Activated naive CD8-positive, alpha-beta T cell treated with anti-CD3 and anti-CD28 coated beads, Interleukin-2, amount 50 U/mL, for 24 hours (primary cell): ENCODE measurements around the gene GPAM.
"Not testable (repeated sequence)": the region's sequence is repeated elsewhere in the genome, so short reads cannot be mapped to it uniquely, and the experiment has no call there.

Experiments used
- ATAC-seq: fragments of 150-1000 bp; cut with Tn5 transposase; one replicate; pipeline ENCODE4 v1.10.0; 2021
- DNase-seq: peaks from one replicate; pipeline ENCODE4 v3.0.0; 2021
- H3K27ac Mint-ChIP-seq: one replicate; pipeline ENCODE4 v1.8.0; 2021; ENCODE audit warnings: mild to moderate bottlenecking, mixed read lengths
- H3K27me3 Mint-ChIP-seq: one replicate; pipeline ENCODE4 v1.8.0; 2021; ENCODE audit warnings: mixed read lengths
- H3K36me3 Mint-ChIP-seq: one replicate; pipeline ENCODE4 v1.8.0; 2021; ENCODE audit warnings: low read depth, mixed read lengths
- H3K4me1 Mint-ChIP-seq: one replicate; pipeline ENCODE4 v1.8.0; 2021; ENCODE audit warnings: mixed read lengths
- H3K4me3 Mint-ChIP-seq: one replicate; pipeline ENCODE4 v1.8.0; 2021; ENCODE audit warnings: mild to moderate bottlenecking, moderate library complexity, mixed read lengths
- H3K9me3 Mint-ChIP-seq: one replicate; pipeline ENCODE4 v1.8.0; 2021; ENCODE audit warnings: mixed read lengths

Gene GPAM

DNA sequence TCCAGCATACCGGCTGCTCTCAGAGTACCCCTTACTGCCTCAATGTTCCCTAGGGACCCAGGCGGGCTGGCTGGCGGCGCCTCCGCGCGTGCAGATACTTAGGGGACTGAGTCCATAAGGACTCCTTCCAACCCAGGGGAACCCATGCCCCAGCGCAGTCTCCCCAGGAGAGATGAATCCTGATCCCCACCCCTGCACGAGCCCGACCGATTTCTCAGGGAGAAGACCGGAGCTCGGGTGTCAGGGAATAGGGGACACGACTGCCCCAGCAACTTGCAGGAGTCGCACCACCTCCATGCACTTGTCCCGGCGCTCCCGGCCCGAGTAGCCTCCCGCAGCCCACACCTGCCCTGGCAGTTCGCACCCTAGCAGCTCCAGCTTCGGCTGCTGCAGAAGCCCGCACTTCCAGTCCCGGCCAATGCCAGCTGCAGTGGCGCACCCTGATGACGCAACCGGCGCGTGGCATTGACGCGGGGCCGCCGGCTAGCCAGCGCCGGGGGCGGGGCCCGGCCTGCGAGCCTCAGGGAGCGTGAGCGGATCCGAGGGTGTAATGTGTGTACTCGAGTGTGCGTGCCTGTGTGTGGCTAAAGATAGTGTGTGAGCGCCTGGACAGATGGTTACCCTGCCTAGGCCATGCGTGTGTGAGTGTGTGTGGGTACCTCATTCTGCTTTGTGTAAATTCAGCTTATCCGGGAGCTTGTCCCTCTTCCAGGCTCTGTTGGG is at the start of gene GPAM:
Gene GPAM (minus strand): TSS at position 437 of the 723 bp plus-strand sequence. CDS start 1,981 bp downstream, outside the sequence.
- peak within 1 kb of the TSS; percentile 89 for H3K4me3 Mint-ChIP-seq
- ATAC-seq (peak; percentile 96), DNase-seq (peak; percentile 100)

GRCh38 chr10:112232670-112233069 is 49.1 kb upstream of the GPAM start:
- Mint-ChIP-seq H3K4me1 (no peaks in the 10 kb centered on the region), H3K4me3 (no peak overlapping the region), H3K27me3 (peaks cover 3% of the 10 kb centered on the region), H3K36me3 (no peaks in the 10 kb centered on the region), H3K9me3 (peaks cover 6% of the 10 kb centered on the region), H3K27ac (no peak overlapping the region)
- DNase-seq: no peak
- ATAC-seq: no peak

More for the DNA sequence above, at the start of gene GPAM:
- Mint-ChIP-seq H3K36me3 (peaks cover 4% of the 10 kb centered on the region), H3K27me3 (peaks cover 6% of the 10 kb centered on the region), H3K4me1 (peaks cover 21% of the 10 kb centered on the region), H3K9me3 (peaks cover 9% of the 10 kb centered on the region), H3K27ac (peak within 1 kb of the TSS; percentile 90)

GRCh38 chr10:112231602-112232400 is 48.2 kb upstream of the GPAM start:
- ATAC-seq: no peak
- Mint-ChIP-seq H3K27me3 (peaks cover 5% of the 10 kb centered on the region), H3K36me3 (no peaks in the 10 kb centered on the region), H3K27ac (no peak overlapping the region), H3K4me3 (no peak overlapping the region), H3K4me1 (no peaks in the 10 kb centered on the region), H3K9me3 (no peaks in the 10 kb centered on the region)
- no peak for DNase-seq

GRCh38 chr10:112230325-112230988 is 46.9 kb upstream of the GPAM start:
- ATAC-seq (no peak), DNase-seq (no peak)
- Mint-ChIP-seq H3K9me3 (no peaks in the 10 kb centered on the region), H3K4me1 (no peaks in the 10 kb centered on the region), H3K36me3 (no peaks in the 10 kb centered on the region), H3K27ac (no peak overlapping the region), H3K4me3 (no peak overlapping the region), H3K27me3 (peaks cover 5% of the 10 kb centered on the region)

- DNase-seq (no peak), ATAC-seq (no peak)
- peaks cover 5% of the 10 kb centered on the region for H3K27me3 Mint-ChIP-seq
- no peaks in the 10 kb centered on the region for H3K9me3 Mint-ChIP-seq
- H3K27ac Mint-ChIP-seq: no peak overlapping the region
- no peak overlapping the region for H3K4me3 Mint-ChIP-seq
- H3K4me1 Mint-ChIP-seq: no peaks in the 10 kb centered on the region
- H3K36me3 Mint-ChIP-seq: no peaks in the 10 kb centered on the region
These were observed 46.3 kb upstream of the GPAM start for GRCh38 chr10:112229901-112230300.

GRCh38 chr10:112229096-112229495 is 45.5 kb upstream of the GPAM start:
- H3K9me3 Mint-ChIP-seq: no peaks in the 10 kb centered on the region
- DNase-seq (no peak), ATAC-seq (no peak)
- H3K4me1 Mint-ChIP-seq: no peaks in the 10 kb centered on the region
- peaks cover 3% of the 10 kb centered on the region for H3K27me3 Mint-ChIP-seq
- H3K27ac Mint-ChIP-seq: no peak overlapping the region
- no peak overlapping the region for H3K4me3 Mint-ChIP-seq
- H3K36me3 Mint-ChIP-seq: no peaks in the 10 kb centered on the region

DNA sequence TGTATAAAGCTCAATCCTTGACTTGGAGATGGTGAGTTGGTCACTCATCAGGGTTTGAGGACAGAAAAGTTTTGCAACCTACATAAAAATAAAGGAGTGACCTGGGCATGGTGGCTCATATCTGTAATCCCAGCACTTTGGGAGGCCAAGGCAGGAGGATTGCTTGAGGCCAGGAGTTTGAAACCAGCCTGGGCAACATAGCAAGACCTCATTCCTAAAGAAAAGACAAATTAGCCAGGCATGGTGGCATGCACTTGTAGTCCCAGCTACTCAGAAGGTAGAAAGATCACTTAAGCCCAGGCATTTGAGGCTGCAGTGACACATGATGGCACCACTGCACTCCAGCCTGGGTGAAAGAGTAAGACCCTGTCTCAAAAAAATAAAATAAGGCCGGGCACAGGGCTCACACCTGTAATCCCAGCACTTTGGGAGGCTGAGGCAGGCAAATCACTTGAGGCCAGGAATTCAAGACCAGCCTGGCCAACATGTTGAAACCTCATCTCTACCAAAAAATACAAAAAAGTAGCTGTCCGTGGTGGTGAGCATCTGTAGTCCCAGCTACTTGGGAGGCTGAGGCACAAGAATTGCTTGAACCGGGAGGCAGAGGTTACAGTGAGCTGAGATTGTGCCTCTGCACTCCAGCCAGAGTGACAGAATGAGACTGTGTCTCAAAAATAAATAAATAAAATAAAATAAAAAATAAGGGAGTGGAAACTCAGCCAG is 45.0 kb upstream of the GPAM start:
- not testable (repeated sequence) for H3K36me3 Mint-ChIP-seq, H3K27ac Mint-ChIP-seq, ATAC-seq, H3K9me3 Mint-ChIP-seq, H3K27me3 Mint-ChIP-seq, H3K4me3 Mint-ChIP-seq, H3K4me1 Mint-ChIP-seq, DNase-seq

- H3K4me1 Mint-ChIP-seq: no peaks in the 10 kb centered on the region
- H3K27me3 Mint-ChIP-seq: peaks cover 3% of the 10 kb centered on the region
- no peaks in the 10 kb centered on the region for H3K36me3 Mint-ChIP-seq
- no peak overlapping the region for H3K27ac Mint-ChIP-seq
- no peak overlapping the region for H3K4me3 Mint-ChIP-seq
- DNase-seq (no peak), ATAC-seq (no peak)
- no peaks in the 10 kb centered on the region for H3K9me3 Mint-ChIP-seq
These were observed 43.9 kb upstream of the GPAM start for GRCh38 chr10:112227331-112227987.

GRCh38 chr10:112226439-112227248 is 43.1 kb upstream of the GPAM start:
- H3K36me3 Mint-ChIP-seq: no peaks in the 10 kb centered on the region
- H3K9me3 Mint-ChIP-seq: no peaks in the 10 kb centered on the region
- H3K27ac Mint-ChIP-seq: no peak overlapping the region
- no peak overlapping the region for H3K4me3 Mint-ChIP-seq
- no peaks in the 10 kb centered on the region for H3K4me1 Mint-ChIP-seq
- peaks cover 3% of the 10 kb centered on the region for H3K27me3 Mint-ChIP-seq
- ATAC-seq (no peak), DNase-seq (no peak)

- peaks cover 4% of the 10 kb centered on the region for H3K9me3 Mint-ChIP-seq
- no peak overlapping the region for H3K27ac Mint-ChIP-seq
- H3K27me3 Mint-ChIP-seq: peaks cover 3% of the 10 kb centered on the region
- DNase-seq (no peak), ATAC-seq (no peak)
- H3K36me3 Mint-ChIP-seq: no peaks in the 10 kb centered on the region
- no peak overlapping the region for H3K4me3 Mint-ChIP-seq
- H3K4me1 Mint-ChIP-seq: no peaks in the 10 kb centered on the region
These were observed 42.3 kb upstream of the GPAM start for GRCh38 chr10:112225771-112226438.

DNA sequence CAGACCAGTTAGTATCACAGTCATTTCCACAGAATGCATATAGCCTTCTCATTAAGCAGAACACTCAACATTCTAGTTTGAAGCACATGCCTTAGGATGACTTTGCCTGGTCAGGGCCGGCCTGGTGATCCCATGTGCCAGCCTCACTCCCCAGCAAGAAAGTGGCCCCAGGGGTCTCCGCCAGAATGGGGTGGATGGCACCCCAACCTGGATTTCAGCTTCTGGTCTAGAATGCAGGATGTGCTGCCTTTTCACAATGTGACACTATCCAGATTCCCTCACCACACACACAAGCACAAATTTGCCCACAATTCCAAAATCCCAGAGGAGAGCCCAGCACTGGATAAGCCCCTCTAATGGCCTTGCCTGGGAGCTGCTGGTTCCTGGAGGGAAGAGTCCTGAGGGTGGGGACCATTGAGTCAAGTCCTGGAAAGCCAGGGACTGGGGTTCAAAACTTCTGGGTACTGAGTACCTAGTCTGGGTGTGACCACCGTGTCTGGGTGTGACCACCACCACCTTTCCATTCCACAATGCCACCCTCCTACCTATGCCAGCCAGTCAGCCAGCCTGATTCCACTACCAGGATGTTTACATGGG is 41.5 kb upstream of the GPAM start:
- Mint-ChIP-seq H3K36me3 (no peaks in the 10 kb centered on the region), H3K27me3 (peaks cover 3% of the 10 kb centered on the region), H3K4me3 (no peak overlapping the region), H3K27ac (no peak overlapping the region), H3K4me1 (no peaks in the 10 kb centered on the region), H3K9me3 (peaks cover 11% of the 10 kb centered on the region)
- ATAC-seq (no peak), DNase-seq (no peak)

DNA sequence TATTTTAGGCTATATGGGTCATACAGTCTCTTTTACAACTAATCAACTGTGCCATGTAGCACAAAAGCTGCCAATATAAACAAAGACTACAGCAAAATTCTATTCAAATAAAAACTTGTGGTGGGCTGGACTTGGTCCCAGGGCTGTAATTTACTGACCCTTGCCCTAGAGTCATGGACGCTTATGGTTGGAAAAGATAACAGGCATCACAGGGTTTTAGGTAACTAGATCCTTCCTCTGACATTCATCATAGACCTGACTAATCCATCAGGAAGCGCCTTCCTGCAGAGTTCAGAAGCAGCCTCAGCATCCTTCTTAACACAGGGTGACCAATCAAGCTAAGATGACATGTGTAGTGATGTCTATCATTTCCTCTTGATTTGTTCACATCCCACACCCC is 40.2 kb upstream of the GPAM start:
- DNase-seq (no peak), ATAC-seq (no peak)
- peaks cover 3% of the 10 kb centered on the region for H3K27me3 Mint-ChIP-seq
- H3K27ac Mint-ChIP-seq: no peak overlapping the region
- H3K4me3 Mint-ChIP-seq: no peak overlapping the region
- peaks cover 11% of the 10 kb centered on the region for H3K9me3 Mint-ChIP-seq
- no peaks in the 10 kb centered on the region for H3K4me1 Mint-ChIP-seq
- H3K36me3 Mint-ChIP-seq: no peaks in the 10 kb centered on the region

DNA sequence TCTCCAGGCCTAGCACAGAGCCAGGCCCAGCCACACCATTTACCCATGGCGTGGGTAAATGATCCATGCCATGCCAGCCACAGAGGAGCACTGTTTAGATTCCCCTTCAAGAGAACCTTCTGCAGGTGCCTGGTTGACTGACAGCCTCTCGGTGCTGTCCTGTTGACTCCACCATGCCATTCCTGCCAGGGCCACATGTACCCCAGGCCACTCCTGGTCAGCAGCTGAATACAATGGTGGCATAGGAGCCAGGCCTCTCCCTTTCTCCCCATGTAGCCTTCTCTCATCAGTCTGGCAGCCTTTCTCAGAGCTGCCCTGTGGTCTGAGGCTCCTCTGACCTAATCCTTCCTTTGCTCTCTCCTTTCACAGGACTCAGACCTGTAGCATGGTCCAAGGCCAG is 39.2 kb upstream of the GPAM start:
- no peak for ATAC-seq
- H3K27ac Mint-ChIP-seq: no peak overlapping the region

More for the DNA sequence above, 39.2 kb upstream of the GPAM start:
- no peak for DNase-seq
- H3K4me1 Mint-ChIP-seq: no peaks in the 10 kb centered on the region
- H3K9me3 Mint-ChIP-seq: peaks cover 11% of the 10 kb centered on the region
- peaks cover 6% of the 10 kb centered on the region for H3K27me3 Mint-ChIP-seq
- no peaks in the 10 kb centered on the region for H3K36me3 Mint-ChIP-seq
- H3K4me3 Mint-ChIP-seq: no peak overlapping the region
